ENCODE measurements around the gene LETMD1.
A peak's percentile ranks its signal among the peaks of the same experiment; 100 is the strongest.

GRCh38 chr12:51025836-51026638, 22.1 kb upstream of the LETMD1 start, which contains the start of gene SLC11A2:
- TF ChIP-seq POLR2AphosphoS5 (IDR thresholded peaks at IDR 0.05) = peak; percentile 73 to 91 (median 77)
- TF ChIP-seq CTCF (IDR thresholded peaks at IDR 0.05) = peak in 1 of 7 experiments; percentile 18
- TF ChIP-seq POLR2A (IDR thresholded peaks at IDR 0.05) = peak in 1 of 4 donors; percentile 38
- TF ChIP-seq EP300 (IDR thresholded peaks at IDR 0.05) = no peak

All from stomach (tissue), 4 donors.